Upper lobe of right lung (tissue), 1 donor: ENCODE results near the gene NPAS3. TPM values are rescaled to one million over a fixed set of nuclear protein-coding genes. Genes with fewer than 3 reads are reported as not detected.

Experiments
- ATAC-seq: fragments of 200-7000 bp; cut with Tn5 transposase; one replicate; pipeline ENCODE4 v1.9.1; 2020; ENCODE audit warnings: mild to moderate bottlenecking, moderate library complexity
- DNase-seq: peaks from one replicate; pipeline ENCODE4 v3.0.0-alpha.2; 2020
- H3K27ac ChIP-seq: fragments of 200-600 bp; one replicate; pipeline ENCODE4 v1.8.0; 2022
- H3K27me3 ChIP-seq: fragments of 200-600 bp; one replicate; pipeline ENCODE4 v1.8.0; 2022; ENCODE audit warnings: mild to moderate bottlenecking
- H3K36me3 ChIP-seq: fragments of 200-600 bp; one replicate; pipeline ENCODE4 v1.8.0; 2022
- H3K4me1 ChIP-seq: fragments of 200-600 bp; one replicate; pipeline ENCODE4 v1.8.0; 2022
- H3K4me3 ChIP-seq: fragments of 200-600 bp; one replicate; pipeline ENCODE4 v1.8.0; 2022; ENCODE audit warnings: mild to moderate bottlenecking
- H3K9me3 ChIP-seq: fragments of 200-600 bp; one replicate; pipeline ENCODE4 v1.8.0; 2022
- CTCF ChIP-seq: fragments of 200-600 bp; IDR thresholded peaks from one replicate; pipeline ENCODE4 v1.8.0; 2022; ENCODE audit warnings: antibody characterized with exemption
- intact Hi-C: fragments of 100-400 bp; cut with DNase I; formaldehyde crosslinking; loops from one replicate; pipeline ENCODE4 v1.11.0; 2022
- total RNA-seq: library from RNA; stranded (reverse); fragmentation: NEBNext Ultra II Directional; extraction: Animal tissue kit (Norgen Biotek cat#: 25700); gene quantifications from one replicate; pipeline ENCODE4 v1.2.1, GENCODE V29; 2021
- donor health status: DM: no; HTN: yes; CAD: no; lungs with severe emphysema.

The NPAS3 gene
- total RNA-seq, 1 donor from 2014 or later = 1.2 TPM

- TF ChIP-seq CTCF = no peak
- DNase-seq (no peak), ATAC-seq (no peak)
- Histone ChIP-seq H3K27ac (no peak overlapping the region), H3K4me3 (no peak overlapping the region), H3K36me3 (no peaks in the 10 kb centered on the region), H3K27me3 (no peaks in the 10 kb centered on the region), H3K4me1 (no peaks in the 10 kb centered on the region), H3K9me3 (no peaks in the 10 kb centered on the region)
- intact Hi-C loops = no loop called here
Measured at GRCh38 chr14:33290641-33291040, 352.0 kb downstream of the NPAS3 start.

GRCh38 chr14:33291529-33292104 lies 352.9 kb downstream of the NPAS3 start:
- Histone ChIP-seq H3K36me3 (no peaks in the 10 kb centered on the region), H3K4me1 (no peaks in the 10 kb centered on the region), H3K4me3 (no peak overlapping the region), H3K27ac (no peak overlapping the region), H3K27me3 (no peaks in the 10 kb centered on the region), H3K9me3 (no peaks in the 10 kb centered on the region)
- DNase-seq = no peak
- TF ChIP-seq CTCF = no peak
- ATAC-seq = no peak
- intact Hi-C loops = no loop called here

- no peaks in the 10 kb centered on the region for H3K36me3 ChIP-seq
- no peak overlapping the region for H3K27ac ChIP-seq
- intact Hi-C loops = no loop called here
- ATAC-seq (no peak), DNase-seq (no peak)
- no peaks in the 10 kb centered on the region for H3K9me3 ChIP-seq
- no peak overlapping the region for H3K4me3 ChIP-seq
- TF ChIP-seq CTCF = no peak
- H3K4me1 ChIP-seq = no peaks in the 10 kb centered on the region
- no peaks in the 10 kb centered on the region for H3K27me3 ChIP-seq
Measured at GRCh38 chr14:33294419-33294818, 355.7 kb downstream of the NPAS3 start.

- ATAC-seq (no peak), DNase-seq (no peak)
- Histone ChIP-seq H3K4me1 (no peaks in the 10 kb centered on the region), H3K36me3 (no peaks in the 10 kb centered on the region), H3K9me3 (no peaks in the 10 kb centered on the region), H3K27me3 (no peaks in the 10 kb centered on the region), H3K27ac (no peak overlapping the region), H3K4me3 (no peak overlapping the region)
- intact Hi-C loops = no loop called here
- no peak for TF ChIP-seq CTCF
Measured at GRCh38 chr14:33297565-33297964, 358.9 kb downstream of the NPAS3 start.

- intact Hi-C loops = no loop called here
- TF ChIP-seq CTCF = no peak
- DNase-seq (no peak), ATAC-seq (no peak)
- no peaks in the 10 kb centered on the region for H3K9me3 ChIP-seq
- H3K4me1 ChIP-seq = no peaks in the 10 kb centered on the region
- no peak overlapping the region for H3K4me3 ChIP-seq
- no peaks in the 10 kb centered on the region for H3K36me3 ChIP-seq
- H3K27me3 ChIP-seq = no peaks in the 10 kb centered on the region
- no peak overlapping the region for H3K27ac ChIP-seq
Measured at GRCh38 chr14:33307691-33308251, 369.1 kb downstream of the NPAS3 start.

- no peaks in the 10 kb centered on the region for H3K9me3 ChIP-seq
- no peaks in the 10 kb centered on the region for H3K4me1 ChIP-seq
- no peaks in the 10 kb centered on the region for H3K27me3 ChIP-seq
- no peak for TF ChIP-seq CTCF
- intact Hi-C loops = no loop called here
- H3K27ac ChIP-seq = no peak overlapping the region
- H3K4me3 ChIP-seq = no peak overlapping the region
- DNase-seq (no peak), ATAC-seq (no peak)
- H3K36me3 ChIP-seq = no peaks in the 10 kb centered on the region
Measured at GRCh38 chr14:33309106-33309505, 370.4 kb downstream of the NPAS3 start.
